AG10803 (cell line): Measurements from ENCODE around the gene AEBP1.

ENCODE experiments used
- DNase-seq: peaks from one replicate; pipeline ENCODE4 v3.0.0; 2010; ENCODE audit warnings: low read depth
- H3K4me3 ChIP-seq: 2 replicates; pipeline ENCODE4 v1.5.1; 2011; ENCODE audit warnings: mild to moderate bottlenecking, low read length, control low read depth
- CTCF ChIP-seq: conservative IDR thresholded peaks from 2 replicates; pipeline ENCODE4 v1.5.1; 2011; ENCODE audit warnings: mild to moderate bottlenecking, low read length, control low read depth, inconsistent platforms

Gene AEBP1

GRCh38 chr7:44117801-44118429 is 13.8 kb downstream of the AEBP1 start:
- H3K4me3 ChIP-seq: no peak overlapping the region
- no peak for DNase-seq
- no peak for TF ChIP-seq CTCF

GRCh38 chr7:44119829-44120380 is 15.8 kb downstream of the AEBP1 start:
- no peak for TF ChIP-seq CTCF
- DNase-seq: no peak
- H3K4me3 ChIP-seq: no peak overlapping the region

GRCh38 chr7:44120395-44120794 is 16.2 kb downstream of the AEBP1 start:
- no peak for DNase-seq
- no peak overlapping the region for H3K4me3 ChIP-seq
- TF ChIP-seq CTCF: no peak

- no peak for DNase-seq
- H3K4me3 ChIP-seq: peak overlapping the region; percentile 66; the same call in 1 of the 2 replicates
- TF ChIP-seq CTCF: no peak
These were observed 17.7 kb downstream of the AEBP1 start for GRCh38 chr7:44121761-44122420.

- no peak for DNase-seq
- TF ChIP-seq CTCF: no peak
- peak overlapping the region; percentile 66 for H3K4me3 ChIP-seq
These were observed 18.4 kb downstream of the AEBP1 start for GRCh38 chr7:44122529-44122928.

GRCh38 chr7:44123190-44124003 is 19.3 kb downstream of the AEBP1 start, which contains the start of gene POLD2:
Gene POLD2 (minus strand): TSS chr7:44123548. CDS start chr7:44122053, 1,495 bp downstream.
- TF ChIP-seq CTCF: no peak
- peak within 1 kb of the TSS; percentile 76 for H3K4me3 ChIP-seq
- DNase-seq: peak; percentile 94
